ENCODE data around the gene OPN4.

The OPN4 gene

GRCh38 chr10:86681047-86681446 is 26.7 kb downstream of the OPN4 start:
- no peak for DNase-seq

- DNase-seq: no peak
These were observed 27.5 kb downstream of the OPN4 start for GRCh38 chr10:86681722-86682386.

GRCh38 chr10:86682675-86683074 is 28.3 kb downstream of the OPN4 start:
- DNase-seq: no peak

- DNase-seq: no peak
These were observed 30.2 kb downstream of the OPN4 start for GRCh38 chr10:86684331-86685097.

GRCh38 chr10:86685416-86685815 is 31.1 kb downstream of the OPN4 start:
- DNase-seq: no peak

- DNase-seq: no peak
These were observed 31.7 kb downstream of the OPN4 start for GRCh38 chr10:86685893-86686632.

GRCh38 chr10:86686972-86687371 is 32.6 kb downstream of the OPN4 start:
- no peak for DNase-seq

GRCh38 chr10:86687750-86688149 is 33.4 kb downstream of the OPN4 start:
- no peak for DNase-seq

GRCh38 chr10:86688398-86688921 is 34.1 kb downstream of the OPN4 start:
- peak; percentile 60 for DNase-seq

GRCh38 chr10:86689146-86689545 is 34.8 kb downstream of the OPN4 start:
- no peak for DNase-seq

- DNase-seq: no peak
These were observed 35.9 kb downstream of the OPN4 start for GRCh38 chr10:86690231-86690630.

- no peak for DNase-seq
These were observed 36.3 kb downstream of the OPN4 start for GRCh38 chr10:86690657-86691084.

- DNase-seq: no peak
These were observed 37.1 kb downstream of the OPN4 start for GRCh38 chr10:86691333-86692022.

GRCh38 chr10:86692023-86692514 is 37.7 kb downstream of the OPN4 start:
- no peak for DNase-seq

- no peak for DNase-seq
These were observed 38.3 kb downstream of the OPN4 start for GRCh38 chr10:86692664-86693063.

GRCh38 chr10:86693275-86693674 is 38.9 kb downstream of the OPN4 start:
- DNase-seq: no peak

- peak; percentile 19 for DNase-seq
These were observed 39.5 kb downstream of the OPN4 start for GRCh38 chr10:86693721-86694369.

GRCh38 chr10:86698207-86698940 is 44.0 kb downstream of the OPN4 start:
- no peak for DNase-seq

- no peak for DNase-seq
These were observed 44.8 kb downstream of the OPN4 start for GRCh38 chr10:86699125-86699524.

GRCh38 chr10:86699541-86699940 is 45.2 kb downstream of the OPN4 start:
- DNase-seq: no peak
